ENCODE measurements around the gene PPT1. TPM values are rescaled to one million over a fixed set of nuclear protein-coding genes. Genes with fewer than 3 reads are reported as not detected.

PPT1 gene
- total and polyA plus RNA-seq, 2 experiments from 2014 or later, result 64.2 to 78.0 TPM

GRCh38 chr1:40132383-40133311, 35.6 kb upstream of the PPT1 start:
- Histone ChIP-seq H3K4me2 (no peak overlapping the region), H3K4me3 (no peak overlapping the region), H3K79me2 (no peaks in the 10 kb centered on the region), H3K4me1 (ENCODE audit: insufficient read depth) (no peaks in the 10 kb centered on the region), H4K20me1 (ENCODE audit: insufficient read depth, poor library complexity, severe bottlenecking) (no peaks in the 10 kb centered on the region), H3K9me3 (ENCODE audit: low read depth) (no peaks in the 10 kb centered on the region), H3K27me3 (no peaks in the 10 kb centered on the region), H3K36me3 (replicated peaks; ENCODE audit: insufficient read depth, low read depth) (no peaks in the 10 kb centered on the region), H2AFZ (no peak overlapping the region), H3K27ac (no peak overlapping the region), H3K9me2 (replicated peaks; ENCODE audit: insufficient read depth) (no peaks in the 10 kb centered on the region)
- no peak for DNase-seq (ENCODE audit: low spot score)
- WGBS (ENCODE audit: low lambda C conversion rate, missing lambda C conversion rate), result 97% methylated on average over 44 of the region's 44 CpGs
- TF ChIP-seq EZH2phosphoT487 (IDR thresholded peaks at IDR 0.05; ENCODE audit: low read depth, severe bottlenecking, unreplicated experiment) (no peak), EZH2 (IDR thresholded peaks at IDR 0.05; ENCODE audit: borderline replicate concordance) (no peak)
- TF ChIP-seq, protein P1, sequence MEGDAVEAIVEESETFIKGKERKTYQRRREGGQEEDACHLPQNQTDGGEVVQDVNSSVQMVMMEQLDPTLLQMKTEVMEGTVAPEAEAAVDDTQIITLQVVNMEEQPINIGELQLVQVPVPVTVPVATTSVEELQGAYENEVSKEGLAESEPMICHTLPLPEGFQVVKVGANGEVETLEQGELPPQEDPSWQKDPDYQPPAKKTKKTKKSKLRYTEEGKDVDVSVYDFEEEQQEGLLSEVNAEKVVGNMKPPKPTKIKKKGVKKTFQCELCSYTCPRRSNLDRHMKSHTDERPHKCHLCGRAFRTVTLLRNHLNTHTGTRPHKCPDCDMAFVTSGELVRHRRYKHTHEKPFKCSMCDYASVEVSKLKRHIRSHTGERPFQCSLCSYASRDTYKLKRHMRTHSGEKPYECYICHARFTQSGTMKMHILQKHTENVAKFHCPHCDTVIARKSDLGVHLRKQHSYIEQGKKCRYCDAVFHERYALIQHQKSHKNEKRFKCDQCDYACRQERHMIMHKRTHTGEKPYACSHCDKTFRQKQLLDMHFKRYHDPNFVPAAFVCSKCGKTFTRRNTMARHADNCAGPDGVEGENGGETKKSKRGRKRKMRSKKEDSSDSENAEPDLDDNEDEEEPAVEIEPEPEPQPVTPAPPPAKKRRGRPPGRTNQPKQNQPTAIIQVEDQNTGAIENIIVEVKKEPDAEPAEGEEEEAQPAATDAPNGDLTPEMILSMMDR (IDR thresholded peaks at IDR 0.05; ENCODE audit: poor library complexity), result no peak

DNA sequence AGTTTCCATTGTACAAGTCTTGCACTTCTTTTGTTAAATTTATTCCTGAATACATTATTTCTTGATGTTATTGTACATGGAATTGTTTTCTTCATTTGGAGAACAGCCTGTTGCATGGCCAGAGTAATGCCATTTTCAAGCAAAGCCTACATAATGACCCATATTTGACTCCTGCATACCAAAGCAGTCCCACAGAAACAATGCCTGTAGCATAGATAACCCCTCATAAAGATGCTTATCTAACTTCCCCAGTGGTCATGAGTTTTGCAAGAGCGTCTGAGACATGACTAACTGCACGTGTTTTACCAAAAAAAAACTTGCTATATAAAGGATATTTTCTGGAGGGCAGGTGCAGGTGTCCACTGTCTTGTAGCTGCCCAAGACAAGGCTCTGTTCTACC, 33.8 kb upstream of the PPT1 start:
- Histone ChIP-seq H3K27me3 (no peaks in the 10 kb centered on the region), H3K9me3 (ENCODE audit: low read depth) (no peaks in the 10 kb centered on the region), H3K36me3 (replicated peaks; ENCODE audit: insufficient read depth, low read depth) (no peaks in the 10 kb centered on the region), H2AFZ (no peak overlapping the region), H3K4me1 (ENCODE audit: insufficient read depth) (no peaks in the 10 kb centered on the region), H3K9me2 (replicated peaks; ENCODE audit: insufficient read depth) (no peaks in the 10 kb centered on the region), H3K4me2 (no peak overlapping the region), H3K27ac (peak overlapping the region; percentile 63), H3K4me3 (no peak overlapping the region), H4K20me1 (ENCODE audit: insufficient read depth, poor library complexity, severe bottlenecking) (no peaks in the 10 kb centered on the region), H3K79me2 (no peaks in the 10 kb centered on the region)
- DNase-seq (ENCODE audit: low spot score), result peak; percentile 20
- WGBS (ENCODE audit: low lambda C conversion rate, missing lambda C conversion rate), result 28% methylated on average over 2 of the region's 2 CpGs
- TF ChIP-seq, protein P1 (IDR thresholded peaks at IDR 0.05; ENCODE audit: poor library complexity), result no peak
- TF ChIP-seq EZH2 (IDR thresholded peaks at IDR 0.05; ENCODE audit: borderline replicate concordance) (no peak), EZH2phosphoT487 (IDR thresholded peaks at IDR 0.05; ENCODE audit: low read depth, severe bottlenecking, unreplicated experiment) (no peak)

DNA sequence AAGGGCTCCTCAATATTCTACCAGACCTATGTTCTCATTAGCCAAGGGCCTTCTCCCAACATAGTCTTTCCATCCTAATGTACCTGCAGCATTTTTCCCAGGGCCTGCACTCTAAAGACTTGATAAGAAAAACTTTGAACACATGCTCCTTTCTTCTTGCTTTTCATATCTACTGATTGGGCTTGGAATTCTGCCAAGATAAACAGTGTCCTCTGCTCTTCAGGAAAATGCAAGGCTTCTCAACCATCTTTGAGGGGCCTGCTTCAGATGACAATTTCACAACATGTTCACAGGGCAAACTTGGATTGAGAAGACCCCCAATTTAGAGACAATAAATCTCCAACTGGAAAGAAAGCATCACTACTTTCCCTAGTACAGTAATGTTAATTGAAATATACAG, 25.8 kb upstream of the PPT1 start:
- peak; percentile 52 for DNase-seq (ENCODE audit: low spot score)
- TF ChIP-seq, protein P1 (IDR thresholded peaks at IDR 0.05; ENCODE audit: poor library complexity), result no peak
- TF ChIP-seq EZH2 (IDR thresholded peaks at IDR 0.05; ENCODE audit: borderline replicate concordance), result no peak
- TF ChIP-seq EZH2phosphoT487 (IDR thresholded peaks at IDR 0.05; ENCODE audit: low read depth, severe bottlenecking, unreplicated experiment), result no peak
- no peaks in the 10 kb centered on the region for H4K20me1 ChIP-seq (ENCODE audit: insufficient read depth, poor library complexity, severe bottlenecking)
- no peak overlapping the region for H3K4me3 ChIP-seq
- no peak overlapping the region for H2AFZ ChIP-seq
- H3K36me3 ChIP-seq (replicated peaks; ENCODE audit: insufficient read depth, low read depth), result no peaks in the 10 kb centered on the region
- H3K4me2 ChIP-seq, result no peak overlapping the region
- no peaks in the 10 kb centered on the region for H3K27me3 ChIP-seq
- H3K9me3 ChIP-seq (ENCODE audit: low read depth), result no peaks in the 10 kb centered on the region
- no peaks in the 10 kb centered on the region for H3K79me2 ChIP-seq
- H3K27ac ChIP-seq, result no peak overlapping the region
- no peaks in the 10 kb centered on the region for H3K9me2 ChIP-seq (replicated peaks; ENCODE audit: insufficient read depth)
- no peaks in the 10 kb centered on the region for H3K4me1 ChIP-seq (ENCODE audit: insufficient read depth)
